GM18868 (cell line): Measurements from ENCODE around the gene SRD5A1.

ENCODE experiments used
- ATAC-seq: cut with Tn5 transposase; IDR thresholded peaks from one replicate; pipeline ENCODE4 v1.9.1; 2021; ENCODE audit warnings: mild to moderate bottlenecking, moderate library complexity; ENCODE audit not compliant: unreplicated experiment

The SRD5A1 gene

GRCh38 chr5:6632888-6633468 is at the start of gene SRD5A1, which contains the start of gene NSUN2:
Gene SRD5A1, plus strand, starts transcription at chr5:6633440. Its CDS starts 137 bp downstream, at chr5:6633577.
Gene NSUN2, minus strand, starts transcription at chr5:6633044. Its CDS starts 65 bp downstream, at chr5:6632979.
- ATAC-seq, result peak; percentile 86

- ATAC-seq, result no peak
Observed at GRCh38 chr5:6584101-6584645, 49.1 kb upstream of the SRD5A1 start.

GRCh38 chr5:6584727-6585126 is 48.5 kb upstream of the SRD5A1 start:
- ATAC-seq, result no peak

GRCh38 chr5:6585168-6585567 is 48.1 kb upstream of the SRD5A1 start:
- no peak for ATAC-seq

- ATAC-seq, result no peak
Observed at GRCh38 chr5:6585939-6586646, 47.1 kb upstream of the SRD5A1 start.

- no peak for ATAC-seq
Observed at GRCh38 chr5:6586647-6587042, 46.6 kb upstream of the SRD5A1 start.

GRCh38 chr5:6587171-6587570 is 46.1 kb upstream of the SRD5A1 start:
- ATAC-seq, result no peak

GRCh38 chr5:6590581-6590980 is 42.7 kb upstream of the SRD5A1 start:
- no peak for ATAC-seq

GRCh38 chr5:6591671-6592288 is 41.5 kb upstream of the SRD5A1 start:
- no peak for ATAC-seq

- ATAC-seq, result no peak
Observed at GRCh38 chr5:6592601-6593000, 40.6 kb upstream of the SRD5A1 start.

GRCh38 chr5:6593148-6594016 is 39.9 kb upstream of the SRD5A1 start:
- no peak for ATAC-seq

GRCh38 chr5:6594066-6594465 is 39.2 kb upstream of the SRD5A1 start:
- ATAC-seq, result no peak

GRCh38 chr5:6595405-6595804 is 37.8 kb upstream of the SRD5A1 start:
- no peak for ATAC-seq

- ATAC-seq, result no peak
Observed at GRCh38 chr5:6596388-6596787, 36.9 kb upstream of the SRD5A1 start.

GRCh38 chr5:6597557-6597956 is 35.7 kb upstream of the SRD5A1 start:
- no peak for ATAC-seq

GRCh38 chr5:6598351-6598900 is 34.8 kb upstream of the SRD5A1 start:
- ATAC-seq, result no peak

GRCh38 chr5:6599739-6600138 is 33.5 kb upstream of the SRD5A1 start:
- no peak for ATAC-seq

GRCh38 chr5:6601271-6601670 is 32.0 kb upstream of the SRD5A1 start:
- no peak for ATAC-seq

GRCh38 chr5:6601816-6602215 is 31.4 kb upstream of the SRD5A1 start:
- ATAC-seq, result no peak

- no peak for ATAC-seq
Observed at GRCh38 chr5:6602441-6602840, 30.8 kb upstream of the SRD5A1 start.

- ATAC-seq, result no peak
Observed at GRCh38 chr5:6603643-6604042, 29.6 kb upstream of the SRD5A1 start.
